ENCODE data around the gene PCNX2. TPM values are rescaled to one million over a fixed set of nuclear protein-coding genes. Genes with fewer than 3 reads are reported as not detected.
A peak's percentile ranks its signal among the peaks of the same experiment; 100 is the strongest.

The PCNX2 gene
- total and polyA plus RNA-seq, 12 donors = 0.29 to 3.1 (median 1.6) TPM

DNA sequence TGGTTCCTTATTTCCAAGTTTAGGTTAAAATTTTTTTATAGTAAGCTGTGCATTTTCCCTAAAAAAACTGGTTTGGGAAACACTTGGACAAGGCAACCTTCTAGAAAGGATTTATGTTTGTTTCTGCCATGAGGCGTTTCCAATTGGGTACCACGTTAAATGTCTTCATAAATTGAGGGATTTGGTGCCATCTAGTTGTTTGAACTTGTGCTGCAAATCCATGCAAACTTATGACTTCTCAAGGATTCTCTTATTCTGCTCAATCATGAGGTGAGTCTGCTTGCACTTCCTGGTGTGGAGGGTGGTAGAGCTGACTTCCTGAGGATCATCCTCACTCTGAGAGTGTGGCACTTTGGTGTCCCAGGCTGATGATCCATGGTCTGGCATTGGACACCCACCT lies 123.3 kb downstream of the PCNX2 start:
- no peaks in the 10 kb centered on the region for H3K27me3 ChIP-seq
- intact Hi-C loops (cut with DNase I) = loop anchor here in 9 of 10 donors (1.0 to 10.0 kb wide), 8 partner anchors 117 to 537 kb away; no protein-coding TSS in a partner anchor
- ATAC-seq (peak in 3 of 8 donors; percentile 52 to 59 (median 53)), DNase-seq (peak in 1 of 2 donors; percentile 8)
- no peak overlapping the region for H3K4me3 ChIP-seq
- H3K36me3 ChIP-seq = peaks cover 0 to 16% (median 0%) of the 10 kb centered on the region in 9 donors
- no peaks in the 10 kb centered on the region for H3K4me1 ChIP-seq
- WGBS, 2 donors = 21 to 25% methylated on average over 2 of the region's 2 CpGs
- TF ChIP-seq, protein P1, sequence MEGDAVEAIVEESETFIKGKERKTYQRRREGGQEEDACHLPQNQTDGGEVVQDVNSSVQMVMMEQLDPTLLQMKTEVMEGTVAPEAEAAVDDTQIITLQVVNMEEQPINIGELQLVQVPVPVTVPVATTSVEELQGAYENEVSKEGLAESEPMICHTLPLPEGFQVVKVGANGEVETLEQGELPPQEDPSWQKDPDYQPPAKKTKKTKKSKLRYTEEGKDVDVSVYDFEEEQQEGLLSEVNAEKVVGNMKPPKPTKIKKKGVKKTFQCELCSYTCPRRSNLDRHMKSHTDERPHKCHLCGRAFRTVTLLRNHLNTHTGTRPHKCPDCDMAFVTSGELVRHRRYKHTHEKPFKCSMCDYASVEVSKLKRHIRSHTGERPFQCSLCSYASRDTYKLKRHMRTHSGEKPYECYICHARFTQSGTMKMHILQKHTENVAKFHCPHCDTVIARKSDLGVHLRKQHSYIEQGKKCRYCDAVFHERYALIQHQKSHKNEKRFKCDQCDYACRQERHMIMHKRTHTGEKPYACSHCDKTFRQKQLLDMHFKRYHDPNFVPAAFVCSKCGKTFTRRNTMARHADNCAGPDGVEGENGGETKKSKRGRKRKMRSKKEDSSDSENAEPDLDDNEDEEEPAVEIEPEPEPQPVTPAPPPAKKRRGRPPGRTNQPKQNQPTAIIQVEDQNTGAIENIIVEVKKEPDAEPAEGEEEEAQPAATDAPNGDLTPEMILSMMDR (IDR thresholded peaks at IDR 0.05) = peak in 8 of 9 donors; percentile 14 to 66 (median 56)
- H3K27ac ChIP-seq = no peak overlapping the region
- H3K9me3 ChIP-seq = peaks cover 0 to 3% (median 0%) of the 10 kb centered on the region in 11 donors

DNA sequence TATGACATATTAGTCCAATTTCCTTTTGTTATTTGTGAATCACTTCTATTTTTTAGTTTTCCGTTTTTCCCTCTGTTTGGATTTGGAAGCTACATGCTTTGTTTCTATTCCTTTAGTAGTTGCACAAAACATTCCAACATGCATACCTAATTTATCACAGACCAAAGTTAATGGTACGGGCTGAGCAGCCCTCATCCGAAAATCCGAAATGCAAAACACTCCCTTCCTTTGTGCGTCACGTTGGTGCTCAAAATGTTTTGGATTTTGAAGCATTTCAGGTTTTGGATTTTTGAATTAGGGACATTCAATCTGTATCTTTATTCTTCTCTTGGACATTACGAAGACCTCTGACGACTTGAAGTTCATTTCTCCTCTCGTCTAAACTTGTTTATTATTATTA lies 124.8 kb downstream of the PCNX2 start:
- ATAC-seq (no peak), DNase-seq (no peak)
- 95 to 96% methylated on average over 9 of the region's 9 CpGs for WGBS, 2 donors
- H3K27me3 ChIP-seq = no peaks in the 10 kb centered on the region
- H3K4me3 ChIP-seq = no peak overlapping the region
- peaks cover 0 to 4% (median 0%) of the 10 kb centered on the region in 9 donors for H3K36me3 ChIP-seq
- H3K27ac ChIP-seq = no peak overlapping the region
- no peaks in the 10 kb centered on the region for H3K4me1 ChIP-seq
- intact Hi-C loops (cut with DNase I) = loop anchor here in 7 of 10 donors (5.0 to 10.0 kb wide), 5 partner anchors 116 to 533 kb away; no protein-coding TSS in a partner anchor
- H3K9me3 ChIP-seq = no peaks in the 10 kb centered on the region
- TF ChIP-seq, protein P1 (IDR thresholded peaks at IDR 0.05) = no peak

DNA sequence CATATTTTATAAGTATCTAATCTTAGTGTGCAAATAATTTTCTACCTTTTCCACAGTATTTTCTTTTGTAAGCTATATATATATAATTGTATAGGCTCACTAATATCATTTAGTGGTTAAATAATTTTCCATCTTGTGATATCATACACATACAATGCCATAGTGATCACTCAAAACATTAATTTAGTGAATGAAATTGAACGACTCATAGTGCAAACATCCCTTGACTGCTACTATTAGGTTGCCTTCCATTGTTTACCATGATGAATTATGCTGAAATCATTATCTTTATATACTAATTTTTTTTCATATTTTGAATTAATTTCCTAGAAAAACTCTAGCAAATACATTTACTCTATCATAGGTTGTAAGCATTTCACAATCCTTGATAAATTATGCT lies 127.1 kb downstream of the PCNX2 start:
- DNase-seq = no peak
- Histone ChIP-seq H3K4me3 (no peak overlapping the region), H3K4me1 (no peaks in the 10 kb centered on the region), H3K9me3 (peaks cover 0 to 22% (median 14%) of the 10 kb centered on the region in 11 donors), H3K36me3 (no peaks in the 10 kb centered on the region), H3K27ac (no peak overlapping the region), H3K27me3 (no peaks in the 10 kb centered on the region)
- TF ChIP-seq, protein P1 (IDR thresholded peaks at IDR 0.05) = no peak
- intact Hi-C loops (cut with DNase I) = no loop called here
- WGBS, 2 donors = 81 to 84% methylated on average over 1 of the region's 1 CpG
- no peak for ATAC-seq

DNA sequence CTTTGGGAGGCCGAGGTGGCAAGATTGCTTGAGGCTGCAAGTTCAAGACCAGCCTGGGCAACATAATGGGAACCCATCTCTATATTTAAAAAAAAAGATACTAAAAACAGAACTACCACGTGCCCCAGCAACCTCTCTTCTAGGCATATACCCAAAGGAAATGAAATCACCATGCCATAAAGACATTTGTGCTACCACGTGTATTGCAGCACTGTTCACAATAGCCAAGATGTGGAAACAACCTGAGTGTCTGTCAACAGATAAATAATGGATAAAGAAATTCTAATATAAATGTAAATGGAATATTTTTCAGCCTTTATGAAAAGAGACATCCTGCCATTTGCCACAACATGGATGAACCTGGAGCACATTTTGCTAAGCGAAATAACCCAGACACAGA lies 128.6 kb downstream of the PCNX2 start:
- ATAC-seq (no peak), DNase-seq (no peak)
- no peaks in the 10 kb centered on the region for H3K27me3 ChIP-seq
- peaks cover 0 to 26% (median 14%) of the 10 kb centered on the region in 11 donors for H3K9me3 ChIP-seq
- H3K36me3 ChIP-seq = no peaks in the 10 kb centered on the region
- no peak overlapping the region for H3K27ac ChIP-seq
- intact Hi-C loops (cut with DNase I) = no loop called here
- H3K4me1 ChIP-seq = no peaks in the 10 kb centered on the region
- TF ChIP-seq, protein P1 (IDR thresholded peaks at IDR 0.05) = no peak
- 74 to 75% methylated on average over 4 of the region's 4 CpGs for WGBS, 2 donors
- no peak overlapping the region for H3K4me3 ChIP-seq
